B cell (primary cell): ENCODE data around the gene PRUNE2.

Source experiments
- EZH2 ChIP-seq: IDR thresholded peaks from 2 replicates; pipeline ENCODE4 v1.6.1; 2012; ENCODE audit warnings: borderline replicate concordance, low read depth, mild to moderate bottlenecking, moderate library complexity, low read length; ENCODE audit not compliant: insufficient read depth, poor library complexity, severe bottlenecking
- TF ChIP-seq, protein P1 (sequence below): fragments of 200-600 bp; IDR thresholded peaks from one replicate; pipeline ENCODE4 v1.8.0; 2022; ENCODE audit warnings: antibody characterized with exemption, mild to moderate bottlenecking

DNA sequence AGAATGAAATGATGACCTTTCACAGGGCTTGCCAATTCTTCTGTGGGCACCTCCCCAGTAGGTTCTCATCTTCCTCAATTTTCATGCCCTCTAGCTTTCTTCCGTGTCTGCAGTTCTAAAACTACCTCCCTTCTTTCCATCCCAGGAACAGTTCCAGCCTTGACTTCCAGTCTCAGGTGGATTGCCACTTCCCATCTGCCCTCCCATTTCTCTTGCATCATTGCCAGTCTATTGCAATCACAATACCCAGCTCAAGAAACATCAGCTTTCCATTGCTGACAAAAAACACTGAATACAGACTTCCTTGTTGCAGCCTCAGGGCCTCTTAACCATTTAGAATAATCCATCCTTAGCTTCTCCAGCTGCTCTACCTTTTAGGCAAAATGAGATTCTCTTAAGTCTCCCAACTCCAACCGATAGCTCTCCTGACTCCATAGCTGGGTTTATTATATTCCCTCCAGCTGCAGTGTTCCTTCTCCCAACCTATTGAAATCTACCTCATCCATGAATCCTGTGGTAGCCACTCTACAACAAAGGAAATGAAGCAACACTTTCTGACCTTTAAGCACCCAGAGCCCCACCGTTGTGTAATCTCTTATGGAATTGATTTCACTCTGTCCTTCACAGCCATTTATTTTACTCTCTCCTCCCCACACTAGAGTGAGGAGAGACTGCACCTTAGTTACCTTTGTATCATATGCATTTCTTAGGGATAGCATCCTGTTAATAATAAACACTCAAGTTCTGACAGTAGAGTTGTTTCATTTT, 217.3 kb downstream of the PRUNE2 start:
- TF ChIP-seq EZH2 = no peak
- TF ChIP-seq, protein P1, sequence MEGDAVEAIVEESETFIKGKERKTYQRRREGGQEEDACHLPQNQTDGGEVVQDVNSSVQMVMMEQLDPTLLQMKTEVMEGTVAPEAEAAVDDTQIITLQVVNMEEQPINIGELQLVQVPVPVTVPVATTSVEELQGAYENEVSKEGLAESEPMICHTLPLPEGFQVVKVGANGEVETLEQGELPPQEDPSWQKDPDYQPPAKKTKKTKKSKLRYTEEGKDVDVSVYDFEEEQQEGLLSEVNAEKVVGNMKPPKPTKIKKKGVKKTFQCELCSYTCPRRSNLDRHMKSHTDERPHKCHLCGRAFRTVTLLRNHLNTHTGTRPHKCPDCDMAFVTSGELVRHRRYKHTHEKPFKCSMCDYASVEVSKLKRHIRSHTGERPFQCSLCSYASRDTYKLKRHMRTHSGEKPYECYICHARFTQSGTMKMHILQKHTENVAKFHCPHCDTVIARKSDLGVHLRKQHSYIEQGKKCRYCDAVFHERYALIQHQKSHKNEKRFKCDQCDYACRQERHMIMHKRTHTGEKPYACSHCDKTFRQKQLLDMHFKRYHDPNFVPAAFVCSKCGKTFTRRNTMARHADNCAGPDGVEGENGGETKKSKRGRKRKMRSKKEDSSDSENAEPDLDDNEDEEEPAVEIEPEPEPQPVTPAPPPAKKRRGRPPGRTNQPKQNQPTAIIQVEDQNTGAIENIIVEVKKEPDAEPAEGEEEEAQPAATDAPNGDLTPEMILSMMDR = no peak
